ENCODE measurements around the gene MAT1A.

Gene MAT1A

GRCh38 chr10:80277567-80278250, 11.7 kb downstream of the MAT1A start:
- Histone ChIP-seq H3K36me3 (ENCODE audit: control insufficient read depth, insufficient read depth, low read length) (no peaks in the 10 kb centered on the region), H3K27me3 (replicated peaks; ENCODE audit: control insufficient read depth, insufficient read depth, low read length) (peaks cover 1% of the 10 kb centered on the region; the same call in 1 of the 2 replicates), H3K4me3 (replicated peaks; ENCODE audit: low read depth, low read length) (no peak overlapping the region)
- TF ChIP-seq, protein P1, sequence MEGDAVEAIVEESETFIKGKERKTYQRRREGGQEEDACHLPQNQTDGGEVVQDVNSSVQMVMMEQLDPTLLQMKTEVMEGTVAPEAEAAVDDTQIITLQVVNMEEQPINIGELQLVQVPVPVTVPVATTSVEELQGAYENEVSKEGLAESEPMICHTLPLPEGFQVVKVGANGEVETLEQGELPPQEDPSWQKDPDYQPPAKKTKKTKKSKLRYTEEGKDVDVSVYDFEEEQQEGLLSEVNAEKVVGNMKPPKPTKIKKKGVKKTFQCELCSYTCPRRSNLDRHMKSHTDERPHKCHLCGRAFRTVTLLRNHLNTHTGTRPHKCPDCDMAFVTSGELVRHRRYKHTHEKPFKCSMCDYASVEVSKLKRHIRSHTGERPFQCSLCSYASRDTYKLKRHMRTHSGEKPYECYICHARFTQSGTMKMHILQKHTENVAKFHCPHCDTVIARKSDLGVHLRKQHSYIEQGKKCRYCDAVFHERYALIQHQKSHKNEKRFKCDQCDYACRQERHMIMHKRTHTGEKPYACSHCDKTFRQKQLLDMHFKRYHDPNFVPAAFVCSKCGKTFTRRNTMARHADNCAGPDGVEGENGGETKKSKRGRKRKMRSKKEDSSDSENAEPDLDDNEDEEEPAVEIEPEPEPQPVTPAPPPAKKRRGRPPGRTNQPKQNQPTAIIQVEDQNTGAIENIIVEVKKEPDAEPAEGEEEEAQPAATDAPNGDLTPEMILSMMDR (IDR thresholded peaks at IDR 0.05; ENCODE audit: insufficient read depth, low read length, poor library complexity, severe bottlenecking), result no peak
- DNase-seq (ENCODE audit: extremely low read depth, insufficient read length), result no peak

DNA sequence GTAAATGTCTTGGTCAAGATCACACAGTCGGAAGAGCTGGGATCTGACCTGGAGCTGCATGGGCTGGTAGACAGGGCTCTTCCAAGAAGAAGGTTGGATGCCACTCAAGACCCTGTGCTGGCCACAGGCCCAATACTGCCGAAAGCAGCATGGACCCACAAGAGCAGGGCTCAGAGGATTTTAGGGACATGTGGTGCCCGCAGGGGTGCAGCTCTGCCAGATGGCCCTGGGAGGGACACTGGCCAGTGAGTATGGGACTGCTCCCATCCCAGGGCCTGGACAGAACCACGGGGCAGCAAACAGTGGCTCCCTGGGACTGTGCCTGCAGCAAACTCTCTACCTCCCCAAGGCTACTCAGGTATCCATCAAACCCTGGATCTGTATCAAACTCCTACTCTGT, 12.4 kb downstream of the MAT1A start:
- Histone ChIP-seq H3K27me3 (replicated peaks; ENCODE audit: control insufficient read depth, insufficient read depth, low read length) (peaks cover 1% of the 10 kb centered on the region; the same call in 1 of the 2 replicates), H3K4me3 (replicated peaks; ENCODE audit: low read depth, low read length) (no peak overlapping the region), H3K36me3 (ENCODE audit: control insufficient read depth, insufficient read depth, low read length) (no peaks in the 10 kb centered on the region)
- TF ChIP-seq, protein P1 (IDR thresholded peaks at IDR 0.05; ENCODE audit: insufficient read depth, low read length, poor library complexity, severe bottlenecking), result no peak
- DNase-seq (ENCODE audit: extremely low read depth, insufficient read length), result no peak

DNA sequence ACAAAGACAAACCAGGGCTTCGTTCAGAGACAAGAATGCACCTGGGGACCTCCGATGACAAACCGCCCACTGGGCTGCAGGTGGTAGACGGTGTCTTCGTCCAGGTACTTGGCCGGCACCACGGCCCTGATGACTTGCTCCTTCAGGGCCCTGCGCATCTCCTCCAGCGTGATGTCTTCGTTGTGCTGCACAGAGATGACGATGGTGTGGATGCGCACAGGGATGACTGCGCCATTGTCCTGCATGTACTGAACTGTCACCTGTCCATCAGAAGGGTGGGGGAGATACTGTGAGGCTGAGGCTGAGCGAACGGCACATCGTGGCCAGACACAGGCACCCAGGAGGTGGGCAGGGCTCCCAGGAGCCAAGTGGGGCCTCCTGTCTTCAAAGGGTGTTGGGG, 13.1 kb downstream of the MAT1A start:
- Histone ChIP-seq H3K27me3 (replicated peaks; ENCODE audit: control insufficient read depth, insufficient read depth, low read length) (no peaks in the 10 kb centered on the region; the same call in 1 of the 2 replicates), H3K4me3 (replicated peaks; ENCODE audit: low read depth, low read length) (no peak overlapping the region), H3K36me3 (ENCODE audit: control insufficient read depth, insufficient read depth, low read length) (no peaks in the 10 kb centered on the region)
- TF ChIP-seq, protein P1 (IDR thresholded peaks at IDR 0.05; ENCODE audit: insufficient read depth, low read length, poor library complexity, severe bottlenecking), result no peak
- no peak for DNase-seq (ENCODE audit: extremely low read depth, insufficient read length)

DNA sequence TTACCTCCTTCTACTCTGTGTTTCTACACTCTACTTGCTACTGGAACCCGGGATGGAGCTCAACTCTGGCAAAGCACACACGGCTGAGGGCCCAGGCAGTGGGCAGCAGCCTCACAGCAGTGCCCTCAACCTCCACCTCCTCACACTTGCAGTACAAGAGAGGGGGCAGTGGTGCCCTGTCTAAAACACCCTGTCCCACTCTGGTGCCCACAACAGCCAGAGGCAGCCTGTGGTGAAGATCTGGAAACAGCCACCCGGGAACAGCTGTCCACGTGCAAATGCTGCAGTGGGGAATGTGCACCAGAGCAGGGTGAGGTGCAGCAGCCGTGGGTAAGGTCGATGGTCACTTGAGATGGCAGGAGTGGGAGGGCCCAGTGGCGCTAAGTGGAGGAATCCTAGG, 13.7 kb downstream of the MAT1A start:
- Histone ChIP-seq H3K27me3 (replicated peaks; ENCODE audit: control insufficient read depth, insufficient read depth, low read length) (no peaks in the 10 kb centered on the region), H3K36me3 (ENCODE audit: control insufficient read depth, insufficient read depth, low read length) (no peaks in the 10 kb centered on the region), H3K4me3 (replicated peaks; ENCODE audit: low read depth, low read length) (no peak overlapping the region)
- TF ChIP-seq, protein P1 (IDR thresholded peaks at IDR 0.05; ENCODE audit: insufficient read depth, low read length, poor library complexity, severe bottlenecking), result no peak
- no peak for DNase-seq (ENCODE audit: extremely low read depth, insufficient read length)

GRCh38 chr10:80275135-80275498, 14.3 kb downstream of the MAT1A start:
- Histone ChIP-seq H3K4me3 (replicated peaks; ENCODE audit: low read depth, low read length) (no peak overlapping the region), H3K27me3 (replicated peaks; ENCODE audit: control insufficient read depth, insufficient read depth, low read length) (no peaks in the 10 kb centered on the region), H3K36me3 (ENCODE audit: control insufficient read depth, insufficient read depth, low read length) (no peaks in the 10 kb centered on the region)
- TF ChIP-seq, protein P1 (IDR thresholded peaks at IDR 0.05; ENCODE audit: insufficient read depth, low read length, poor library complexity, severe bottlenecking), result no peak
- no peak for DNase-seq (ENCODE audit: extremely low read depth, insufficient read length)

Measured in GM06990 (cell line).